ENCODE measurements around the gene GPLD1. TPM values are rescaled to one million over a fixed set of nuclear protein-coding genes. Genes with fewer than 3 reads are reported as not detected.
A peak's percentile ranks its signal among the peaks of the same experiment; 100 is the strongest.

Gene GPLD1
- total and polyA plus RNA-seq, 2 experiments from 2014 or later = 2.8 to 5.0 TPM

GRCh38 chr6:24429146-24429545 lies 60.2 kb downstream of the GPLD1 start:
- WGBS (ENCODE audit: low lambda C conversion rate, missing lambda C conversion rate) = 91% methylated on average over 3 of the region's 3 CpGs
- Histone ChIP-seq H3K27ac (no peak overlapping the region), H3K9me2 (replicated peaks; ENCODE audit: insufficient read depth) (no peaks in the 10 kb centered on the region), H3K4me2 (no peak overlapping the region), H3K36me3 (replicated peaks; ENCODE audit: insufficient read depth, low read depth) (no peaks in the 10 kb centered on the region), H4K20me1 (ENCODE audit: insufficient read depth, poor library complexity, severe bottlenecking) (no peaks in the 10 kb centered on the region), H3K27me3 (no peaks in the 10 kb centered on the region), H3K4me3 (no peak overlapping the region), H2AFZ (no peak overlapping the region), H3K9me3 (ENCODE audit: low read depth) (no peaks in the 10 kb centered on the region), H3K4me1 (ENCODE audit: insufficient read depth) (peaks cover 4% of the 10 kb centered on the region), H3K79me2 (no peaks in the 10 kb centered on the region)
- DNase-seq (ENCODE audit: low spot score) = no peak
- TF ChIP-seq, protein P1, sequence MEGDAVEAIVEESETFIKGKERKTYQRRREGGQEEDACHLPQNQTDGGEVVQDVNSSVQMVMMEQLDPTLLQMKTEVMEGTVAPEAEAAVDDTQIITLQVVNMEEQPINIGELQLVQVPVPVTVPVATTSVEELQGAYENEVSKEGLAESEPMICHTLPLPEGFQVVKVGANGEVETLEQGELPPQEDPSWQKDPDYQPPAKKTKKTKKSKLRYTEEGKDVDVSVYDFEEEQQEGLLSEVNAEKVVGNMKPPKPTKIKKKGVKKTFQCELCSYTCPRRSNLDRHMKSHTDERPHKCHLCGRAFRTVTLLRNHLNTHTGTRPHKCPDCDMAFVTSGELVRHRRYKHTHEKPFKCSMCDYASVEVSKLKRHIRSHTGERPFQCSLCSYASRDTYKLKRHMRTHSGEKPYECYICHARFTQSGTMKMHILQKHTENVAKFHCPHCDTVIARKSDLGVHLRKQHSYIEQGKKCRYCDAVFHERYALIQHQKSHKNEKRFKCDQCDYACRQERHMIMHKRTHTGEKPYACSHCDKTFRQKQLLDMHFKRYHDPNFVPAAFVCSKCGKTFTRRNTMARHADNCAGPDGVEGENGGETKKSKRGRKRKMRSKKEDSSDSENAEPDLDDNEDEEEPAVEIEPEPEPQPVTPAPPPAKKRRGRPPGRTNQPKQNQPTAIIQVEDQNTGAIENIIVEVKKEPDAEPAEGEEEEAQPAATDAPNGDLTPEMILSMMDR (IDR thresholded peaks at IDR 0.05; ENCODE audit: poor library complexity) = no peak
- TF ChIP-seq EZH2 (IDR thresholded peaks at IDR 0.05; ENCODE audit: borderline replicate concordance) (no peak), EZH2phosphoT487 (IDR thresholded peaks at IDR 0.05; ENCODE audit: low read depth, severe bottlenecking, unreplicated experiment) (no peak)

GRCh38 chr6:24428615-24429014 lies 60.8 kb downstream of the GPLD1 start:
- 86% methylated on average over 2 of the region's 2 CpGs for WGBS (ENCODE audit: low lambda C conversion rate, missing lambda C conversion rate)
- H3K9me3 ChIP-seq (ENCODE audit: low read depth) = no peaks in the 10 kb centered on the region
- no peak overlapping the region for H3K4me3 ChIP-seq
- H3K79me2 ChIP-seq = no peaks in the 10 kb centered on the region
- no peaks in the 10 kb centered on the region for H3K27me3 ChIP-seq
- H3K4me1 ChIP-seq (ENCODE audit: insufficient read depth) = peaks cover 4% of the 10 kb centered on the region
- H2AFZ ChIP-seq = no peak overlapping the region
- no peaks in the 10 kb centered on the region for H3K9me2 ChIP-seq (replicated peaks; ENCODE audit: insufficient read depth)
- no peak overlapping the region for H3K4me2 ChIP-seq
- H3K36me3 ChIP-seq (replicated peaks; ENCODE audit: insufficient read depth, low read depth) = no peaks in the 10 kb centered on the region
- no peak for TF ChIP-seq EZH2 (IDR thresholded peaks at IDR 0.05; ENCODE audit: borderline replicate concordance)
- TF ChIP-seq EZH2phosphoT487 (IDR thresholded peaks at IDR 0.05; ENCODE audit: low read depth, severe bottlenecking, unreplicated experiment) = no peak
- TF ChIP-seq, protein P1 (IDR thresholded peaks at IDR 0.05; ENCODE audit: poor library complexity) = no peak
- no peak for DNase-seq (ENCODE audit: low spot score)
- H4K20me1 ChIP-seq (ENCODE audit: insufficient read depth, poor library complexity, severe bottlenecking) = no peaks in the 10 kb centered on the region
- H3K27ac ChIP-seq = peak overlapping the region; percentile 55

DNA sequence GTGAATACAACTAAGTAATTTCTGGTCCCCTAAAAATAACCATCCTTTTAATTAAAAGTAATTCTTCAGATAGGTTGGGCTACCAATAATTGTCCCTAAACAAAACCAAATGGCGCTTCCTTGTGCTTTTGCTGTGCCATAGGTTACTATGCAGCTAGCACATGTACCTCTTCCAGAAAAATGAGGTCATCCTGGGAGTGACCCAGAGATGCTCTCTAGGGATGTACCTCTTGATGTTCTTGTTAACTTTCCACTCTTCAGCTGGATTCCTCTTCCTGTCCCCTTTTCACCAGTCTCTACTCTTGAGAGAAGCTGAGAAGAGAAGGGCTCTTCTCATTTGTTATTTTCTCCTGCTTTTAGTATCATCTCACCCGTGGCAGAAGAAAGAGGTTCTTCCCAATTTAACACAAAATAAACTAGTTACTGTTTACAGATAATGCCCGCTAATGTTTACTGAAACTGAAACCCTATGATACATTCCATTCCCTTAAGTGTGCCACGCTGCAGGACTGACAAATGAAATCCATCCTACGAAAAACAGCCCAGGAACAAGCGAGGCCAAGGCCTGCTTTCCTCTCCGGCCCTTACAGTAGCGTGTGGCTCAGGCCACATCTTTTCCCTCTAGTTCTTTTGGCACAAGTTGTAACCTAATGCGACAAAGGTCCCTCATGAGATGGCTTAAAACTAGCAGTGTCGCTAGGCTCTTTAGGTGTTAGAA lies 62.5 kb downstream of the GPLD1 start:
- H3K27ac ChIP-seq = peak overlapping the region; percentile 10
- H3K27me3 ChIP-seq = no peaks in the 10 kb centered on the region
- no peaks in the 10 kb centered on the region for H3K79me2 ChIP-seq
- no peaks in the 10 kb centered on the region for H3K9me3 ChIP-seq (ENCODE audit: low read depth)
- no peaks in the 10 kb centered on the region for H3K9me2 ChIP-seq (replicated peaks; ENCODE audit: insufficient read depth)
- H3K36me3 ChIP-seq (replicated peaks; ENCODE audit: insufficient read depth, low read depth) = no peaks in the 10 kb centered on the region
- peaks cover 4% of the 10 kb centered on the region for H3K4me1 ChIP-seq (ENCODE audit: insufficient read depth)
- no peaks in the 10 kb centered on the region for H4K20me1 ChIP-seq (ENCODE audit: insufficient read depth, poor library complexity, severe bottlenecking)
- no peak overlapping the region for H3K4me2 ChIP-seq
- WGBS (ENCODE audit: low lambda C conversion rate, missing lambda C conversion rate) = 85% methylated on average over 10 of the region's 10 CpGs
- no peak overlapping the region for H2AFZ ChIP-seq
- H3K4me3 ChIP-seq = no peak overlapping the region
- TF ChIP-seq, protein P1 (IDR thresholded peaks at IDR 0.05; ENCODE audit: poor library complexity) = no peak
- TF ChIP-seq EZH2phosphoT487 (IDR thresholded peaks at IDR 0.05; ENCODE audit: low read depth, severe bottlenecking, unreplicated experiment) (no peak), EZH2 (IDR thresholded peaks at IDR 0.05; ENCODE audit: borderline replicate concordance) (no peak)
- no peak for DNase-seq (ENCODE audit: low spot score)
